IMR-90 (cell line): ENCODE measurements around the gene PPP1R9A. TPM values are rescaled to one million over a fixed set of nuclear protein-coding genes. Genes with fewer than 3 reads are reported as not detected.

Source experiments
- ATAC-seq: fragments of 200-7000 bp; cut with Tn5 transposase; 2 replicates; pipeline ENCODE4 v1.9.1; 2020; ENCODE audit warnings: low read depth, mild to moderate bottlenecking, moderate library complexity
- BruUV-seq: library from RNA; stranded (reverse); fragments of 400-500 nt; replicated peaks from 2 replicates; lab custom pipeline; 2021; lab: Mats Ljungman, UMichigan
- CTCF ChIA-PET: fragments of 300-600 bp; formaldehyde crosslinking; extraction: SDS; loops from one replicate; lab custom pipeline; 2021; ENCODE audit warnings: antibody characterized with exemption; lab: Yijun Ruan, JAX
- POLR2A ChIA-PET: fragments of 300-600 bp; sonication (Branson Sonifier 250); formaldehyde crosslinking; loops from one replicate; lab custom pipeline; 2022; ENCODE audit warnings: antibody characterized with exemption; ENCODE audit not compliant: unreplicated experiment; lab: Charles Lee
- DNase-seq: peaks from one replicate; pipeline ENCODE4 v3.0.0; 2013
- H2AFZ ChIP-seq: replicated peaks from 2 replicates; pipeline ENCODE3; 2013; ENCODE audit warnings: low read length, mild to moderate bottlenecking; ENCODE audit not compliant: poor library complexity
- H2AK5ac ChIP-seq: 2 replicates; pipeline ENCODE4 v1.6.1; 2013; ENCODE audit warnings: low read depth, low read length, inconsistent platforms
- H2AK9ac ChIP-seq: replicated peaks from 2 replicates; pipeline ENCODE3; 2013; ENCODE audit warnings: mild to moderate bottlenecking, low read depth, low read length, moderate library complexity; ENCODE audit not compliant: poor library complexity
- H2BK120ac ChIP-seq: 2 replicates; pipeline ENCODE4 v1.6.1; 2013; ENCODE audit warnings: low read depth, low read length, inconsistent platforms
- H2BK15ac ChIP-seq: 3 replicates; pipeline ENCODE4 v1.6.1; 2013; ENCODE audit warnings: low read depth, low read length, inconsistent platforms
- H2BK20ac ChIP-seq: 2 replicates; pipeline ENCODE4 v1.6.1; 2013; ENCODE audit warnings: low read depth, mild to moderate bottlenecking, inconsistent platforms, low read length, moderate library complexity
- H2BK5ac ChIP-seq: 2 replicates; pipeline ENCODE4 v1.6.1; 2013; ENCODE audit warnings: mild to moderate bottlenecking, low read depth, low read length, inconsistent platforms; ENCODE audit not compliant: poor library complexity, severe bottlenecking
- H3K14ac ChIP-seq: replicated peaks from 2 replicates; pipeline ENCODE4 v1.6.1; 2013; ENCODE audit warnings: low read depth, low read length, inconsistent platforms
- H3K18ac ChIP-seq: 2 replicates; pipeline ENCODE4 v1.6.1; 2013; ENCODE audit warnings: low read depth, low read length, control low read depth
- H3K23ac ChIP-seq: 2 replicates; pipeline ENCODE4 v1.6.1; 2013; ENCODE audit warnings: low read depth, low read length, inconsistent platforms
- H3K27ac ChIP-seq: 2 replicates; pipeline ENCODE4 v1.5.1; 2013; ENCODE audit warnings: mild to moderate bottlenecking, control low read depth, low read length; ENCODE audit not compliant: insufficient read depth
- H3K27me3 ChIP-seq: 2 replicates; pipeline ENCODE4 v1.6.1; 2013; ENCODE audit warnings: low read length; ENCODE audit not compliant: control insufficient read depth, insufficient read depth
- H3K36me3 ChIP-seq: 2 replicates; pipeline ENCODE4 v1.6.1; 2013; ENCODE audit warnings: low read length, mixed read lengths; ENCODE audit not compliant: control insufficient read depth, insufficient read depth
- H3K4ac ChIP-seq: 2 replicates; pipeline ENCODE4 v1.6.1; 2013; ENCODE audit warnings: low read depth, low read length, inconsistent platforms
- H3K4me1 ChIP-seq: 2 replicates; pipeline ENCODE4 v1.6.1; 2013; ENCODE audit warnings: low read length, mixed read lengths; ENCODE audit not compliant: control insufficient read depth, insufficient read depth
- H3K4me2 ChIP-seq: 2 replicates; pipeline ENCODE4 v1.6.1; 2013; ENCODE audit warnings: low read depth, mild to moderate bottlenecking, control low read depth, low read length, moderate library complexity
- H3K4me3 ChIP-seq: 2 replicates; pipeline ENCODE4 v1.5.1; 2013; ENCODE audit warnings: low read depth, mild to moderate bottlenecking, control low read depth, low read length, moderate library complexity; ENCODE audit not compliant: insufficient read depth
- H3K56ac ChIP-seq: 2 replicates; pipeline ENCODE4 v1.6.1; 2013; ENCODE audit warnings: low read length, inconsistent platforms; ENCODE audit not compliant: insufficient read depth; ENCODE audit errors: extremely low read depth
- H3K79me1 ChIP-seq, 2 experiments: 2 replicates each; pipeline ENCODE4 v1.6.1; 2013; ENCODE audit warnings: low read length in 2 of 2, inconsistent platforms in 1 of 2, low read depth in 1 of 2
- H3K9ac ChIP-seq: 2 replicates; pipeline ENCODE4 v1.6.1; 2013; ENCODE audit warnings: low read depth, low read length, control low read depth
- H3K9me1 ChIP-seq: 2 replicates; pipeline ENCODE4 v1.6.1; 2013; ENCODE audit warnings: low read length, inconsistent platforms; ENCODE audit not compliant: insufficient read depth
- H3K9me3 ChIP-seq: 2 replicates; pipeline ENCODE4 v1.6.1; 2013; ENCODE audit warnings: low read length; ENCODE audit not compliant: control insufficient read depth, insufficient read depth
- H4K20me1 ChIP-seq: 2 replicates; pipeline ENCODE4 v1.6.1; 2013; ENCODE audit warnings: low read length, inconsistent platforms; ENCODE audit not compliant: insufficient read depth
- H4K5ac ChIP-seq: 2 replicates; pipeline ENCODE4 v1.6.1; 2013; ENCODE audit warnings: mild to moderate bottlenecking, low read depth, low read length, control low read depth
- H4K8ac ChIP-seq, 2 experiments: 2 replicates each; pipeline ENCODE4 v1.6.1; 2013; ENCODE audit warnings: low read depth in 2 of 2, low read length in 2 of 2, control low read depth in 1 of 2, inconsistent platforms in 1 of 2
- H4K91ac ChIP-seq: 2 replicates; pipeline ENCODE4 v1.6.1; 2013; ENCODE audit warnings: low read depth, low read length, inconsistent platforms; ENCODE audit not compliant: insufficient read depth
- BHLHE40 ChIP-seq: fragments of 150-350 bp; IDR thresholded peaks from 2 replicates; pipeline ENCODE4 v1.6.1; 2016; ENCODE audit warnings: mild to moderate bottlenecking, low read depth, low read length
- CEBPB ChIP-seq: IDR thresholded peaks from 2 replicates; pipeline ENCODE4 v1.6.1; 2012; ENCODE audit warnings: low read depth, low read length, improper control_type of control experiment
- CHD1 ChIP-seq: IDR thresholded peaks from 2 replicates; pipeline ENCODE4 v1.6.1; 2012; ENCODE audit warnings: low read depth, low read length, improper control_type of control experiment
- CTCF ChIP-seq: conservative IDR thresholded peaks from 2 replicates; pipeline ENCODE4 v1.5.1; 2012; ENCODE audit warnings: mild to moderate bottlenecking, low read depth, low read length, improper control_type of control experiment
- ELK1 ChIP-seq: fragments of 150-350 bp; IDR thresholded peaks from 2 replicates; pipeline ENCODE4 v1.6.1; 2016; ENCODE audit warnings: low read depth, mild to moderate bottlenecking, low read length, moderate library complexity, borderline replicate concordance
- MAZ ChIP-seq: IDR thresholded peaks from 2 replicates; pipeline ENCODE4 v1.6.1; 2012; ENCODE audit warnings: low read depth, mild to moderate bottlenecking, low read length, improper control_type of control experiment, moderate library complexity, borderline replicate concordance
- MXI1 ChIP-seq: IDR thresholded peaks from 2 replicates; pipeline ENCODE4 v1.6.1; 2012; ENCODE audit warnings: low read depth, mild to moderate bottlenecking, low read length, moderate library complexity, borderline replicate concordance
- NFE2L2 ChIP-seq: fragments of 150-350 bp; IDR thresholded peaks from 2 replicates; pipeline ENCODE4 v1.6.1; 2016; ENCODE audit warnings: low read depth, mild to moderate bottlenecking, low read length
- POLR2A ChIP-seq: IDR thresholded peaks from 2 replicates; pipeline ENCODE4 v1.6.1; 2012; ENCODE audit warnings: mild to moderate bottlenecking, low read depth, low read length
- RAD21 ChIP-seq: IDR thresholded peaks from 2 replicates; pipeline ENCODE4 v1.6.1; 2012; ENCODE audit warnings: low read length, improper control_type of control experiment
- RCOR1 ChIP-seq: IDR thresholded peaks from 2 replicates; pipeline ENCODE4 v1.6.1; 2012; ENCODE audit warnings: mild to moderate bottlenecking, low read length, improper control_type of control experiment; ENCODE audit not compliant: insufficient replicate concordance
- RFX5 ChIP-seq: IDR thresholded peaks from 2 replicates; pipeline ENCODE4 v1.8.0; 2012; ENCODE audit warnings: low read depth, mild to moderate bottlenecking, low read length, moderate library complexity
- SMC3 ChIP-seq: fragments of 150-350 bp; IDR thresholded peaks from 2 replicates; pipeline ENCODE4 v1.6.1; 2016; ENCODE audit warnings: low read depth, mild to moderate bottlenecking, antibody characterized with exemption, low read length, moderate library complexity
- dilution Hi-C: fragments of 300-500 bp; cut with HindIII; formaldehyde crosslinking; loops from one replicate; pipeline ENCODE4 v1.14.3; 2018; ENCODE audit warnings: low sequenced_read_pairs; ENCODE audit not compliant: unreplicated experiment
- in situ Hi-C: fragments of 300-500 bp; cut with MboI; formaldehyde crosslinking; loops from 3 replicates; pipeline ENCODE4 v1.14.3; 2019; ENCODE audit warnings: low sequenced_read_pairs, inconsistent platforms, mixed read lengths
- intact Hi-C: fragments of 100-400 bp; cut with micrococcal nuclease; formaldehyde crosslinking; loops from 2 replicates; pipeline ENCODE4 v1.10.0; 2022
- polyA plus RNA-seq, 3 experiments: library from polyadenylated mRNA; depleted of rRNA; stranded (reverse); fragments of >200 nt; gene quantifications; 2 replicates each; pipeline ENCODE4 v1.2.3, GENCODE V29; 2012; ENCODE audit warnings: low replicate concordance in 1 of 3
- total RNA-seq: library from RNA; depleted of rRNA; stranded (reverse); fragments of >200 nt; gene quantifications from 2 replicates; pipeline ENCODE4 v1.2.3, GENCODE V29; 2012
- TF ChIP-seq, protein P1 (sequence below): fragments of 150-350 bp; IDR thresholded peaks from 2 replicates; pipeline ENCODE4 v1.6.1; 2017; ENCODE audit warnings: mild to moderate bottlenecking, antibody characterized with exemption, low read length, low read depth

The PPP1R9A gene
- total and polyA plus RNA-seq, 2 of the 4 experiments (the other 2 are of a cell fraction): not detected

DNA sequence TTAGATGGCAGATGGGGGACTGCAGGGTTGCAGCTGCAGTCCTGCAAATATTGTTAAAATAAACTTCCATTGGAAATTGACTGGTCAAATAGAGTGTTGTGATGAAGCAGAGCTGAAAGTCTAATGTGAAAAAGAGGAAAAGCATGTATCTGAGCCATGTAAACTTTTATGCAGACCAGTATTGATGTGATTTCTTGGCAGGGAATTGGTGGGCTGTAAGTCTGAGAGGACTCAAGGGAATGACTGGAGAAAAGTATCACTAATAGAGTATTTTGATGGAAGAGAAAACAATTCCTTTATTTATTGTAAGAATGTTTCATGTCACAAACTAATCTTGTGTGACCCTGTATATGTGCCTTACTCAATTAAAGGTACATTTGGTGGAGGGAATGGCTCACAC is 155.5 kb downstream of the PPP1R9A start:
- no peak overlapping the region for H4K5ac ChIP-seq
- intact Hi-C loops: no loop called here
- no peak overlapping the region for H2BK15ac ChIP-seq
- H3K14ac ChIP-seq: no peak overlapping the region
- H3K4me1 ChIP-seq: no peaks in the 10 kb centered on the region
- H4K20me1 ChIP-seq: no peaks in the 10 kb centered on the region
- no peak overlapping the region for H3K4ac ChIP-seq
- no peak overlapping the region for H3K4me2 ChIP-seq
- no peak for ATAC-seq
- BruUV-seq: no TSS peak
- in situ Hi-C loops: no loop called here
- no peak overlapping the region for H2BK120ac ChIP-seq
- H3K9ac ChIP-seq: no peak overlapping the region
- no peak overlapping the region for H3K27ac ChIP-seq
- no peak overlapping the region for H2BK20ac ChIP-seq
- H3K23ac ChIP-seq: no peak overlapping the region
- TF ChIP-seq SMC3 (no peak), RFX5 (no peak), CTCF (no peak), POLR2A (no peak), CHD1 (no peak), MAZ (no peak), RCOR1 (no peak), ELK1 (no peak), NFE2L2 (no peak), BHLHE40 (no peak), CEBPB (no peak), MXI1 (no peak), RAD21 (no peak)
- TF ChIP-seq, protein P1, sequence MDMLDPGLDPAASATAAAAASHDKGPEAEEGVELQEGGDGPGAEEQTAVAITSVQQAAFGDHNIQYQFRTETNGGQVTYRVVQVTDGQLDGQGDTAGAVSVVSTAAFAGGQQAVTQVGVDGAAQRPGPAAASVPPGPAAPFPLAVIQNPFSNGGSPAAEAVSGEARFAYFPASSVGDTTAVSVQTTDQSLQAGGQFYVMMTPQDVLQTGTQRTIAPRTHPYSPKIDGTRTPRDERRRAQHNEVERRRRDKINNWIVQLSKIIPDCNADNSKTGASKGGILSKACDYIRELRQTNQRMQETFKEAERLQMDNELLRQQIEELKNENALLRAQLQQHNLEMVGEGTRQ: no peak
- H4K91ac ChIP-seq: no peak overlapping the region
- H2AK9ac ChIP-seq: no peak overlapping the region
- dilution Hi-C loops: no loop called here
- H3K79me1 ChIP-seq: no peaks in the 10 kb centered on the region
- no peak overlapping the region for H3K18ac ChIP-seq
- H3K56ac ChIP-seq: no peak overlapping the region
- no peak overlapping the region for H2AFZ ChIP-seq
- ChIA-PET POLR2A (no interaction called here), CTCF (no interaction called here)
- no peak overlapping the region for H2AK5ac ChIP-seq
- no peak overlapping the region for H4K8ac ChIP-seq
- no peak for DNase-seq
- H3K36me3 ChIP-seq: no peaks in the 10 kb centered on the region
- no peak overlapping the region for H3K4me3 ChIP-seq
- no peaks in the 10 kb centered on the region for H3K9me1 ChIP-seq
- H2BK5ac ChIP-seq: no peak overlapping the region
- no peaks in the 10 kb centered on the region for H3K27me3 ChIP-seq
- H3K9me3 ChIP-seq: no peaks in the 10 kb centered on the region
